H9 (cell line): Measurements from ENCODE around the gene COL4A2. TPM values are rescaled to one million over a fixed set of nuclear protein-coding genes. Genes with fewer than 3 reads are reported as not detected.

Experiments used
- DNase-seq: peaks from one replicate; pipeline ENCODE4 v3.0.0-alpha.2; 2017
- H2AFZ ChIP-seq: one replicate; pipeline ENCODE4 v1.6.1; 2013; ENCODE audit warnings: mild to moderate bottlenecking, low read length, control low read depth, moderate library complexity
- H2AK5ac ChIP-seq: 2 replicates; pipeline ENCODE4 v1.6.1; 2013; ENCODE audit warnings: low read length, control low read depth, mixed read lengths; ENCODE audit not compliant: insufficient read length
- H2BK120ac ChIP-seq: one replicate; pipeline ENCODE4 v1.6.1; 2013; ENCODE audit warnings: low read depth, mild to moderate bottlenecking, low read length, control low read depth, inconsistent platforms; ENCODE audit not compliant: poor library complexity, severe bottlenecking
- H2BK12ac ChIP-seq: 2 replicates; pipeline ENCODE4 v1.6.1; 2013; ENCODE audit warnings: low read length, control low read depth, mixed read lengths, low read depth; ENCODE audit not compliant: insufficient read length
- H2BK15ac ChIP-seq: 2 replicates; pipeline ENCODE4 v1.6.1; 2013; ENCODE audit warnings: low read depth, low read length, control low read depth
- H2BK20ac ChIP-seq: one replicate; pipeline ENCODE4 v1.6.1; 2013; ENCODE audit warnings: low read depth, mild to moderate bottlenecking, low read length, control low read depth, inconsistent platforms; ENCODE audit not compliant: poor library complexity, severe bottlenecking
- H2BK5ac ChIP-seq: 2 replicates; pipeline ENCODE4 v1.6.1; 2013; ENCODE audit warnings: low read length, control low read depth, mixed read lengths; ENCODE audit not compliant: insufficient read length
- H3K14ac ChIP-seq: 2 replicates; pipeline ENCODE4 v1.6.1; 2013; ENCODE audit warnings: low read length, control low read depth; ENCODE audit not compliant: insufficient read depth
- H3K18ac ChIP-seq: 2 replicates; pipeline ENCODE4 v1.6.1; 2013; ENCODE audit warnings: low read depth, mild to moderate bottlenecking, mixed read lengths, low read length, control low read depth; ENCODE audit not compliant: insufficient read length
- H3K23ac ChIP-seq: 2 replicates; pipeline ENCODE4 v1.6.1; 2013; ENCODE audit warnings: low read length, control low read depth, mixed read lengths, low read depth; ENCODE audit not compliant: insufficient read length
- H3K23me2 ChIP-seq: 2 replicates; pipeline ENCODE4 v1.6.1; 2013; ENCODE audit warnings: low read depth, mild to moderate bottlenecking, mixed read lengths, low read length, control low read depth; ENCODE audit not compliant: insufficient read length, poor library complexity, severe bottlenecking
- H3K27ac ChIP-seq: 2 replicates; pipeline ENCODE4 v1.5.1; 2013; ENCODE audit warnings: low read length, control low read depth, mixed read lengths, low read depth; ENCODE audit not compliant: insufficient read length
- H3K27me3 ChIP-seq: 2 replicates; pipeline ENCODE4 v1.6.1; 2013; ENCODE audit warnings: low read length, control low read depth, inconsistent platforms; ENCODE audit not compliant: insufficient read depth
- H3K4ac ChIP-seq: 2 replicates; pipeline ENCODE4 v1.6.1; 2013; ENCODE audit warnings: low read depth, mild to moderate bottlenecking, control low read depth, inconsistent platforms, low read length, moderate library complexity
- H3K4me1 ChIP-seq: 2 replicates; pipeline ENCODE4 v1.6.1; 2013; ENCODE audit warnings: low read length, control low read depth, inconsistent platforms; ENCODE audit not compliant: insufficient read depth
- H3K4me2 ChIP-seq: 2 replicates; pipeline ENCODE4 v1.6.1; 2013; ENCODE audit warnings: low read length, control low read depth, mixed read lengths; ENCODE audit not compliant: insufficient read length, insufficient read depth
- H3K56ac ChIP-seq: 2 replicates; pipeline ENCODE4 v1.6.1; 2013; ENCODE audit warnings: low read depth, mild to moderate bottlenecking, mixed read lengths, low read length, control low read depth; ENCODE audit not compliant: insufficient read length
- H3K79me1 ChIP-seq: 2 replicates; pipeline ENCODE4 v1.6.1; 2013; ENCODE audit warnings: low read depth, mild to moderate bottlenecking, moderate library complexity, low read length, control low read depth, inconsistent platforms; ENCODE audit not compliant: insufficient read depth, poor library complexity, severe bottlenecking
- H3K79me2 ChIP-seq: 2 replicates; pipeline ENCODE4 v1.6.1; 2013; ENCODE audit warnings: low read length, control low read depth, inconsistent platforms; ENCODE audit not compliant: insufficient read depth
- H3K9ac ChIP-seq: 2 replicates; pipeline ENCODE4 v1.6.1; 2013; ENCODE audit warnings: low read length, control low read depth, mixed read lengths; ENCODE audit not compliant: insufficient read length; ENCODE audit errors: extremely low read depth
- H3K9me3 ChIP-seq: one replicate; pipeline ENCODE4 v1.6.1; 2013; ENCODE audit warnings: low read depth, low read length, inconsistent platforms; ENCODE audit not compliant: control insufficient read depth
- H3T11ph ChIP-seq: one replicate; pipeline ENCODE4 v1.6.1; 2013; ENCODE audit warnings: mild to moderate bottlenecking, low read length, control low read depth, inconsistent platforms
- H4K20me1 ChIP-seq: one replicate; pipeline ENCODE4 v1.6.1; 2013; ENCODE audit not compliant: control insufficient read depth, insufficient read length, insufficient read depth
- H4K5ac ChIP-seq: 2 replicates; pipeline ENCODE4 v1.6.1; 2013; ENCODE audit warnings: low read depth, mild to moderate bottlenecking, mixed read lengths, low read length, control low read depth; ENCODE audit not compliant: insufficient read length
- H4K8ac ChIP-seq: replicated peaks from 2 replicates; pipeline ENCODE4 v1.6.1; 2013; ENCODE audit warnings: low read length, control low read depth, mixed read lengths, low read depth; ENCODE audit not compliant: insufficient read length
- H4K91ac ChIP-seq: 2 replicates; pipeline ENCODE4 v1.6.1; 2013; ENCODE audit warnings: low read depth, mild to moderate bottlenecking, moderate library complexity, mixed read lengths, low read length, control low read depth; ENCODE audit not compliant: insufficient read length
- H3K27ac Mint-ChIP-seq, 3 experiments: 2 replicates in 2 of 3; 3 replicates in 1 of 3; pipeline ENCODE4 v1.8.0; 2020 to 2021; ENCODE audit warnings: mixed read lengths in 3 of 3, mild to moderate bottlenecking in 1 of 3, moderate library complexity in 1 of 3
- H3K27me3 Mint-ChIP-seq: 2 replicates; pipeline ENCODE4 v1.8.0; 2021; ENCODE audit warnings: low read depth, mild to moderate bottlenecking, moderate library complexity, mixed read lengths
- H3K36me3 Mint-ChIP-seq, 3 experiments: 2 replicates in 2 of 3; 3 replicates in 1 of 3; pipeline ENCODE4 v1.8.0; 2020 to 2021; ENCODE audit warnings: low read depth in 3 of 3, mixed read lengths in 3 of 3; ENCODE audit not compliant: insufficient read depth in 1 of 3
- H3K4me1 Mint-ChIP-seq, 2 experiments: 2 replicates each; pipeline ENCODE4 v1.8.0; 2020; ENCODE audit warnings: mixed read lengths in 2 of 2
- H3K4me3 Mint-ChIP-seq, 2 experiments: 2 replicates in 1 of 2; 3 replicates in 1 of 2; pipeline ENCODE4 v1.8.0; 2020 to 2021; ENCODE audit warnings: mild to moderate bottlenecking in 2 of 2, mixed read lengths in 2 of 2, moderate library complexity in 1 of 2
- H3K9me3 Mint-ChIP-seq, 2 experiments: 2 replicates in 1 of 2; 3 replicates in 1 of 2; pipeline ENCODE4 v1.8.0; 2020; ENCODE audit warnings: mild to moderate bottlenecking in 2 of 2, mixed read lengths in 2 of 2, moderate library complexity in 1 of 2
- WGBS: extraction: QIAGEN DNeasy Blood & Tissue Kit; methylation state at CpG from one replicate; pipeline ENCODE4 v1.1.7; 2013; ENCODE audit warnings: missing lambda C conversion rate, low lambda C conversion rate, mixed read lengths; ENCODE audit not compliant: insufficient read length; ENCODE audit errors: extremely low coverage; 5-methylcytosine and 5-hydroxymethylcytosine counted together
- total RNA-seq: library from RNA; stranded (reverse); gene quantifications from 2 replicates; pipeline ENCODE4 v1.2.1, GENCODE V29; 2021
- TF ChIP-seq, protein P1 (sequence below): fragments of 200-600 bp; sonication (generic); conservative IDR thresholded peaks from 3 replicates; pipeline ENCODE4 v1.8.0; 2021; ENCODE audit warnings: antibody characterized with exemption, mild to moderate bottlenecking

Gene COL4A2
- total RNA-seq, 1 experiment from 2014 or later = 76.5 TPM

- Histone ChIP-seq H3K23ac (no peak overlapping the region), H3K27me3 (no peaks in the 10 kb centered on the region), H3K18ac (no peak overlapping the region), H3T11ph (no peak overlapping the region), H3K4me2 (no peak overlapping the region), H3K79me1 (no peaks in the 10 kb centered on the region), H3K4me1 (peaks cover 2% of the 10 kb centered on the region; the same call in 1 of the 2 replicates), H4K8ac (no peak overlapping the region), H3K9me3 (no peaks in the 10 kb centered on the region), H3K9ac (no peak overlapping the region), H3K4ac (no peak overlapping the region), H4K20me1 (no peaks in the 10 kb centered on the region), H4K91ac (no peak overlapping the region), H4K5ac (no peak overlapping the region), H2BK20ac (no peak overlapping the region), H3K79me2 (no peaks in the 10 kb centered on the region), H3K56ac (no peak overlapping the region), H2BK120ac (no peak overlapping the region), H2AFZ (no peak overlapping the region), H2BK5ac (no peak overlapping the region), H2BK15ac (no peak overlapping the region), H3K14ac (no peak overlapping the region), H2AK5ac (no peak overlapping the region), H3K23me2 (no peaks in the 10 kb centered on the region), H3K27ac (no peak overlapping the region), H2BK12ac (no peak overlapping the region)
- WGBS = no CpG with 5 or more reads among the region's 5 CpGs
- no peaks in the 10 kb centered on the region for H3K9me3 Mint-ChIP-seq
- TF ChIP-seq, protein P1, sequence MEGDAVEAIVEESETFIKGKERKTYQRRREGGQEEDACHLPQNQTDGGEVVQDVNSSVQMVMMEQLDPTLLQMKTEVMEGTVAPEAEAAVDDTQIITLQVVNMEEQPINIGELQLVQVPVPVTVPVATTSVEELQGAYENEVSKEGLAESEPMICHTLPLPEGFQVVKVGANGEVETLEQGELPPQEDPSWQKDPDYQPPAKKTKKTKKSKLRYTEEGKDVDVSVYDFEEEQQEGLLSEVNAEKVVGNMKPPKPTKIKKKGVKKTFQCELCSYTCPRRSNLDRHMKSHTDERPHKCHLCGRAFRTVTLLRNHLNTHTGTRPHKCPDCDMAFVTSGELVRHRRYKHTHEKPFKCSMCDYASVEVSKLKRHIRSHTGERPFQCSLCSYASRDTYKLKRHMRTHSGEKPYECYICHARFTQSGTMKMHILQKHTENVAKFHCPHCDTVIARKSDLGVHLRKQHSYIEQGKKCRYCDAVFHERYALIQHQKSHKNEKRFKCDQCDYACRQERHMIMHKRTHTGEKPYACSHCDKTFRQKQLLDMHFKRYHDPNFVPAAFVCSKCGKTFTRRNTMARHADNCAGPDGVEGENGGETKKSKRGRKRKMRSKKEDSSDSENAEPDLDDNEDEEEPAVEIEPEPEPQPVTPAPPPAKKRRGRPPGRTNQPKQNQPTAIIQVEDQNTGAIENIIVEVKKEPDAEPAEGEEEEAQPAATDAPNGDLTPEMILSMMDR = no peak
- H3K27me3 Mint-ChIP-seq = peaks cover 21% of the 10 kb centered on the region
- H3K4me3 Mint-ChIP-seq = no peak overlapping the region
- no peak overlapping the region for H3K27ac Mint-ChIP-seq
- DNase-seq = no peak
- H3K36me3 Mint-ChIP-seq = peaks cover 0 to 2% (median 0%) of the 10 kb centered on the region in 3 experiments; a peak in 3 of 7 replicates
- peaks cover 26 to 32% of the 10 kb centered on the region in 2 experiments for H3K4me1 Mint-ChIP-seq
Observed at GRCh38 chr13:110376120-110376519, 69.0 kb downstream of the COL4A2 start.
